Stimulated activated CD4-positive, alpha-beta T cell treated with anti-CD3 and anti-CD28 coated beads, Interleukin-2, amount 100 ng/mL, for 48 hours (primary cell): ENCODE results near the gene NDUFB5.
"Not testable (repeated sequence)": the region's sequence is repeated elsewhere in the genome, so short reads cannot be mapped to it uniquely, and the experiment has no call there.

ENCODE experiments used
- DNase-seq, 2 donors: peaks; one replicate each; pipeline ENCODE4 v3.0.0-alpha.2; 2020

The NDUFB5 gene

DNA sequence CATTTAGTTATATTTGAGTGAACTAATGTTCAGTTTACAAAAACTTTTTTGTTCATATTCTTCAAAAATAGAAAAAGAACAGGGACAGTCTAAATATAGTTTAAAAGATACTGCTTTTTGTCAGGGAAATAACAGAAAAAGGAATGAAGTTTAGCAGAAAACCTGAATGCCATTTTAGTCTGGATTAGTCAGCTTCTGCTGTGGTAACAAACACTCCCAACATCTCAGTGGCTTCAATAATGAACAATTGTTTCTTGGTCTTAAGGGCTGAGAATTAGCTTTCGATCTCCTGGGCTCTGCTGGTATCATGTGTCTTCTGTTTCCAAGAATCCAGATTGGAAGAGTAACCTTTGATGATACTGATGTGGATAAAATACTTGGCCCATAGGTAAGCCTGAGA lies 35.9 kb downstream of the NDUFB5 start:
- no peak for DNase-seq

DNA sequence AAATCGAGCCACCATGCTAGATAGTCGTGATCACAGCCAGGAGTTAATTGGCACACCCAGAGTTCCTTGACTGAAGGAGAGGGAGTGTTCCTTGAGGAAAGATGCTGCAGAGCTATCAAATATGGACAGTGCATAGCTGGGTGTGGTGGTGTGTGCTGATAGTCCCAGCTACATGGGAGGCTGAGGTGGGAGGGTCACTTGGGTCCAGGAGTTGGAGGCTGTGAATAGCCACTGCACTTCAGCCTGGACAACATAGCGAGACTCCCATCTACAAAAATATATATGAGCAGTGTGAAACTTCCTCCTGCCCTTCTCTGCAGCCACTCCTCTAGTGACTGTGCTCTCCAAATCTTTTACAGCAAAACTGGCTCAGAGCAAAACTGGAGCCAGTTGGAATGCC lies 38.3 kb downstream of the NDUFB5 start:
- DNase-seq, result no peak

DNA sequence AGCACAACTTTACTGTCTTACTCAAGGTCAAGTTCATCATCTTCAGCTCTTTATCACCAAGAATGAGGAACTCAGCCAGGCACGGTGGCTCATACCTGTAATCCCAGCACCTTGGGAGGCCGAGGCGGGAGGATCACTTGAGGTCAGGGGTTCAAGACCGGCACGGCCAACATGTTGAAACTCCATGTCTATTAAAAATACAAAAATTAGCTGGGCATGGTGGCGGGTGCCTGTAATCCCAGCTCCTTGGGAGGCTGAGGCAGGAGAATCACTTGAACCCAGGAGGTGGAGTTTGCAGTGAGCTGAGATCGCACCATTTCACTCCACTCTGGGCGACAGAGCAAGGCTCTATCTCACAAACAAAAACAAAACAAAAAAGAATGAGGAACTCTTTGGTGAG lies 39.2 kb downstream of the NDUFB5 start:
- DNase-seq, result not testable (repeated sequence)

DNA sequence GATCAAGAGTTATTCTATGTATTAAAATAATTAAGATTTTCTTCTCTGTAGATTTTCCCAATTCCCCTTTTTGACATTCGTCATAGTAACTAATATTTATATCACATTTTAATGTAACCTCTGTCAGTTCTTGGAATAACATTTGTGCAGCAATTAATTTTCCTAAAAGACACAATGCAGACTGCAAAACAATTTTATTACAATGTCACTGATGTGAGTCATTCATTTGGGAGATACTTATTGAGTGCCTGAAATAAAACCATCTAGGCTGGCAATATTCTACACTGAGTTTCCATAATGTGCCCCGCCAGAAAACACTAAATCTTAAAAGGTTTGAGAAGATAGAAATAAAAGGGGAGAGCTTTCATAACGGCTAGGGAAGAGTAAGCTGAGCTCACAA lies 41.6 kb downstream of the NDUFB5 start:
- DNase-seq, result no peak

DNA sequence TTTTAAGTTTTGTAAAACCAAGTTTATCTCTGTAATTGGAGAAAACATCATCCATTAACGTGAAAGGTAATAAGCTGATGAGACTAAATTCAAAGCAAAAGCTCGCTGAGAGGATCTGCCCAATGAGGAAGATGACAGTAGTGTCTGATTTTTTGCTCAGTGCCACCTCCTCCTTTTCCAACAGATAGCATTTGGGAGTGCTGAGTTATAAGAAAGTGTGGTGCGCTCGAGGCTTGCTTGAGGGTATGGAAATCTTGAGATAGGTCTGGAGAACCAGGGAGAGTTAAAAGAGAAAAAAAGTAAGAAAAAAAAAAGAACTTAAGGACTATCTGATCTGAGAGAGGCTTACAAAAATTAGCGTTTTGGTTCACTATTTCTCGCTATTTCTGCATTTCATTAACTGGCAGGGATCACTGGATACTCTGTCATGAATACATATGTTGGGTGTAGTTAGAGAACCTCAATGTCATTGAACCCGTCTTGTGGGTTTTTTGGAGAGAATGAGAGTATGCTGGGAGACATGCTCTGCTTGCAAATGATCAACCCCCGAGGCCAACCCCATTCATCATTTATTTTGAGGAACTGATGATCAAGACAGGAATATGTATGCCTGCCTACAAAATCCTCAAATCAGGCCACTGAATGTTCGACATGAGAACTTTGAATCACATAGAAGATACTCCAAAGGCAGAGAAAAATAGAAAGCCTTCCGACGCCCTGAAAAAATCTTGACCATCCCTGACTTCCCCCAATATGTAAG lies 47.3 kb downstream of the NDUFB5 start:
- no peak for DNase-seq

DNA sequence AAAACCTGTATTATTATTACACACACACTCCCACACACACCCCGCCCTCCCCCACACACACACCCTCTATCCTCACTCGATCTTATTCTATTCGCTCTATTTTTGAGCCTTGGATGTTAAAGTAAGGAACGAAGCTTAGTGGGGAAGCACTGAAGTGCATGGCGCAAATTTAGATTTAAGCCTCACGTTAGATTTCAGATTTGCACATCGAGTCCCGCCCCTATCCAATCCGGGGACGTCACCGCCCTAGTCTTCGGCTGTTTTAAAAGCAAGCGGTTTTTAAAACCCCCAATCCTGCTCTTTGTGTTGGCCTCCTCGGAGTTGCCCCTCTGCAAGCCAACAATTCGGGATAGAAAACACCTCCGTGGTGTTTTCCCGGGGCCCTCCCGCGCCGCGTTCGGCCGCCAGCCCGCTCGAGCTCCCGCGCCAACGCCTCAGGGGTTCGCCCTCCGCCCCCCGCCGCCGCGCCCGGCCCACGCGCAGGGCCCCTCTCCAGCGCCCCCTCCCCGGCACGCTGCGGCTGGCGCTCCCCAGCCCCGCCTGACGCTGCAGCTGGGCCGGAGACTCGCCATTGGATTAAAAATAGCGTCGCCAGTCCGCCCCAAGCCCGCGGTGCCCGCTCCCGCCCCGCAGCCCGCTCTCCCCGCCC lies 48.0 kb downstream of the NDUFB5 start, which contains the start of gene USP13:
Gene USP13, plus strand, starts transcription at position 594 of the 649 bp plus-strand sequence. CDS start 186 bp downstream, outside the sequence.
- DNase-seq, result peak; percentile 30 to 31

DNA sequence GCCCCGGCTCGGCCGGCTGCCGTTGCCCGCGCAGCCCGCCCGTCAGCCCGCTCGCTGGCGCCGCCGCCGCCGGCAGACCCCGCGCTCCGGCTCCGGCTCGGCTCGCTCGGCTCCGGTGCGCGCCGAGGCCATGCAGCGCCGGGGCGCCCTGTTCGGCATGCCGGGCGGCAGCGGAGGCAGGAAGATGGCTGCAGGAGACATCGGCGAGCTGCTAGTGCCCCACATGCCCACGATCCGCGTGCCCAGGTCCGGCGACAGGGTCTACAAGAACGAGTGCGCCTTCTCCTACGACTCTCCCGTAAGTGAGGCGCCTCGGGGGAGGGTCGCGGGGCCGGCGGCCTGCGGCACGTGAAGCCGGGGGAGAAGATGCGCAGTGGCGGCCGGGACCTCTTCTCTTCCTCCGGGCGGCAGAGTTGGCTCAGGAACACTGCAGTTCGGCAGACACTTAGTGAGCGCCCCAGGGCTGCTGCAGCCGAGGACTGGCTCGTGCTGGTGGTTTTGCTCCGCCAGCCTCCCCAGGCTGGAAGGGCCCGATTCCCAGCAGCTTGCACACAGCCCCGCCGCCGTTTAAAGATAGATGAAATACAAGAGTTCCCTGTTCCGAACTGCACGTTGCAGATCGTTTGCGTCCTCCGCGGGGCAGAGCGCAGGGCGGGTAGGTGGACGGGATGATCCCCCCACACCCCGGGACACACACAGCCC lies 48.7 kb downstream of the NDUFB5 start:
- DNase-seq, result peak; percentile 39 to 50

DNA sequence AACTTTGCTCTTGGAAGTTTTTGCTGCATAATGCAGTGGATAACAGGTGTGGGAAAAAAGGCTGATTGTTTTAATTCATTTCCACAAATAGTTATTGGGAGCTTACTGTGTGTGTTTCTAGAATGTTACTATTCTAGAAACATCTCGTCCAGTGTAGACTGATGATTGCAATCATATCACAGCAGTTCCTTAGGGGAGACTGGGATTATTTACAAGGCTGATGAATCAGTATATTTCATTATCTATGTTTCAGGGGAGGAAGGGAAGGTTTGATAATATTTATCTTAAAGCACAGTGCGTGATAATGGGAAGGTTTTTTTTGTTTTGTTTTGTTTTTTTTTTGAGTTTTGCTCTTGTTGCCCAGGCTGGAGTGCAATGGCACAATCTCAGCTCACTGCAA lies 50.6 kb downstream of the NDUFB5 start:
- DNase-seq, result no peak

DNA sequence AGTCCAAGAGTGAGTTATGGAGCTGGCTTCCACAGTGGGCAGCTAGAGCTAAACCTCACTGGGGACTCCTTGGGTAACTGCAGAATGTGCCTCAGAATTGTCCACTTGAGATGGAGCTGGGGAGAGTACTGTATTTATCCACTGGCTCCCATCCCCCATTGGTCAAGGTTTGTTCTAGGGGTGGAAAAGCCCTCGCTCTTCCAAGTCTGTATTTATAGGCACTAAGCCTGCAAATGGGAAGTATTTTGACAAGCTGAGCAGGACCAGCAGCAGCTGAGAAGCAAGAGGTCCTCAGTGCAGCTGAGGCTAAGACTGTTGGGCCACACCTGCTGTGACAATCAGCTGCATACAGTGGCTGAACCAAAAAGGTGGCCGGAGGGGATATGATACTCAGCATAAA lies 54.0 kb downstream of the NDUFB5 start:
- DNase-seq, result no peak

DNA sequence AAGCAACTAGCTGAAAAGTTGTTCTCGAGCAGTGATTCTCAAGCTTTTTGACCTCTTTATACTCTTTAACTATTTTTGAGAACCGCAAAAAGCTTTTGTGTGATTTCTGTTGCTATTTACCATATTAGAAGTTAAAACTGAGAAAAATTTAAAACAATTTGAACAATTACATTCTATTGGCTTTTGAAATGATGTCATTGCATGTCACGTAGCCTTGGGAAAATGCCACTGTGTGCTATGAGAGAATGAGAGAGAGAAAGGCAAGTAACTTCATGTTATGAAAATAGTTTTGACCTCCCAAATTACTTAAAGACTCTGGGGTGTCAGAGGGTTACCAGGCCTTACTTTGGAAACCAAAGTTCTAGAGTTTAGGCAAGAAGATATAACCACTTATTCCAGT lies 56.3 kb downstream of the NDUFB5 start:
- DNase-seq, result no peak

DNA sequence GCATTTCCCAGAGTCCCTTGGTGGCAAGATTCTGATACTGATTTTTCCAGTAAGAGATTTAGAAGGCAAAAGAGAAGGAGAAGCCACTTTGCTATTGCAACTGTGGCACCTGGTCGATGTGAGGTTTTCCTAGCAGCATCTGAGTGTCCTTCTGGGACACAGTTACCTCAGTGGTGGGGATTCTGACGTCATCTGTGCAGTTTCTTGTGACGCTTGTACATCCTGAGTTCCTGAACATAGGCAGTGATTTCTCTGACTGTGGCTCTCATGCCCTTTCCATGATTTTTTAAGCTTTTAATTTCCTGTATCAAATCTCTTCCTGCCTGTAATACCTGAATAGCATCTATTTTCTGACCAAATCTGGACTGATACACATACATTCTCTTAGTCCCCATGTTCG lies 57.2 kb downstream of the NDUFB5 start:
- DNase-seq, result no peak

DNA sequence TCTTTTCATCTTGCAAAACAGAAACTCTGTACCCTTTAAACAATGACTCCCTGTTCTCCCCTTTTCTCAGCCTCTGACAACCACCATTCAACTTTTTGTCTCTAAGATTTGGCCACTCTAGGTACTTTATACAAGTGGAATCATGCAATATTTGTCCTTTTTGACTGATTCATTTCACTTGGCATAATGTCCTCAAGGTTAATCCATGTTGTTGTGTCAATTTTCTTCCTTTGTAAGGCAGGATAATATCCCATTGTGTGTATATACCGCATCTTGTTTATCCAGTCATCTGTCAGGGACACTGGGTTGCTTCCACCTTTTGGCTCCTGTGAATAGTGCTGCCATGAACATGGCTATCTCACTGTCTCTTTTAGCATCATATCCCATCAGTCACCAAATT lies 58.5 kb downstream of the NDUFB5 start:
- DNase-seq, result no peak

DNA sequence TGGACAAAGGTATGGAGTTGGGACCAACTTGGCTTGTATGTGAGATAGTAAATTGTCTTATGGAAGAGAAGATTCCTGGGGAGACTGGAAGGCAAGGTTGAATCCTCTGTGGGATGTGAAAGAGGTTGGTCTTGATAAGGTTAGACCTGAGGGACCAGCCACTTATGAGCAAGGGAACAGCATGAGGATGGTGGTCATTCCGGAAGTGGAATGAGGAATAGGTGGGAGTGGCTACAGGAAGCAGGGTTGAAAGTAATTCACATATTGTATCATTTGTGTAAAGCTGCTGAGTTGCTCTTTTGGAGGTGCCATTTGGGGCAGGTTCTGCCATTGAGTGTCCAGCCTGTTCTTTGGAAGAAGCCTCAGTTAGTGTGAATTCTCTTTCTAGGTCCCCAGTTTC lies 61.4 kb downstream of the NDUFB5 start:
- DNase-seq, result no peak

DNA sequence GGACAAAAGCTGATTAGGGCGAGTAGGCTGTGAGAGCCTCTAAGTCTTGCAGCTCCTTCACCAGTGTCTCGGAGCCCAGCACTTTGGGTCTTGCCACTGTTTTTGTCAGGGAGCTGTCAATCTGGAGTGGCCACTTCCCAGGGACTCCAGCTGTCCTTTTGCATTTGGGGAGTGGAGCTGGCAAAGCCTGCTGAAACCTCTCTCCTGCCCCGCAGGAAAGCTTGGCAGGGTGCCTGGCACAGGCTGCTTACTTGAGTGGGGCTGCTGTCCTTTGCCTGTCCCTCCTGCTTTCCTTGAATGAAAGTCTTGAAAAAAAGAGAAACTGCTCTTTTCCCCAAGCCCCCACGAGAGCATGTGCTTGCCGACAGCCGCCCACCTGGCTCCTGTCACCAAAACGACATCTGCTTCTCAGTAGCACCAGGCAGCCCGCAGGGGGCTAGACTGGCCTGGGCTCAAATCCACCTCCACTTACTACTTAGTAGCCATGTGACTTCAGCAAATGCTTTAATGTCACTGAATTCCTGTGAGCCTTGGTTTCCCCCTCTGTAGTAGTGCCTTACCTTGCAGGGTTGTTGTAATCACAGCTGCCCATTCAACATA lies 61.9 kb downstream of the NDUFB5 start:
- no peak for DNase-seq

DNA sequence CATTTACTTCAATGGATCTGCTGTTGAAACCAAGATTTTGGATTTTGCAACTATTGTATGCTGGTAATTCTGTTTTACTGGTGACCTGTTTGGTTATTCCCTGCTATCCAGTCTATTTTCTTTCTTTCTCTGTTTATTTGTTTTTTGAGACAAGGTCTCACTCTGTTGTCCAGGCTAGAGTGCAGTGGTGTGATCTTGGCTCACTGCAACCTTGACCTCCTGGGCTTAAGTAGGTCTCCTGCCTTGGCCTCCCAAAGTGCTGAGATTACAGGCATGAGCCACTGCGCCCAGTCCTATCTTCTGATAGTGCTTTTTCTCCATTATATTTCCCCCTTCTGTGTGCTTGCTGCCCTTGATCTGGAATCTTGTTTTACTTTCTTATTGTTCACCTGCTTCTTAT lies 63.8 kb downstream of the NDUFB5 start:
- DNase-seq, result no peak

DNA sequence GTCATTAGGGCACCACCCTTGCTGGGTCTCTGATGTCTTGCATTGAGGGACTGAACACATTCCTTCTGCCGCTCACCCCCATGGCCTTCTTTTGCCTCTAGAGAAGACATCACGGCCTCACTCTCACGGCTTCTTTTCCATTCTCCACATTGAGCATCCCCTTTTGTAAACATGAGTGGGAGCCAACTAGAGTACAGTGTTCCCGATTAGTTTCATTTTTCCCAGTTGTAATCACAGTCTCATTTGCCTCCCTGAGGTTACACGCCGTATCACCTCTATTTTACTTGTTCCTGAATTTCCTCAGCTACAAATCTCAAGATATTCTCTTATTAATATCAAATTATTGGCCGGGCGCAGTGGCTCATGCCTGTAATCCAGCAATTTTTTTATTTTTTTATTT lies 65.7 kb downstream of the NDUFB5 start:
- no peak for DNase-seq

DNA sequence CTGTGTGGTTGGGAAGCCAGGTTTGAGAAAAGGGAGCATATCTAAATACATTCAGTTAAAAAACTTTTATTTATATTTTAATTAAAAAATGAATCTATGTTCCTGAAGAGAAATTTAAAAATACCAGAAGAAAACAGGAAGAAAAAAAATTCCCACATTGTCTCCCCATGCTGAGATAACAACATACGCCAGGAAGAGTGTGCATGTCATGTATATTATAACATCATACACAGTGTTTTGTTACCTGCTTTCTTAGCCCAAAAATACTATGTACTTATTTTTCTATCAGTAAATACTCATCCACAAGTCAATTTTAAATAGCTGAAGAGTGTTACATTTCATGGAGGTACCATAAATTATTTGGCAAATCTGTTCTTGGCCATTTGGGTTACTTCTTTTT lies 66.7 kb downstream of the NDUFB5 start:
- DNase-seq, result no peak

DNA sequence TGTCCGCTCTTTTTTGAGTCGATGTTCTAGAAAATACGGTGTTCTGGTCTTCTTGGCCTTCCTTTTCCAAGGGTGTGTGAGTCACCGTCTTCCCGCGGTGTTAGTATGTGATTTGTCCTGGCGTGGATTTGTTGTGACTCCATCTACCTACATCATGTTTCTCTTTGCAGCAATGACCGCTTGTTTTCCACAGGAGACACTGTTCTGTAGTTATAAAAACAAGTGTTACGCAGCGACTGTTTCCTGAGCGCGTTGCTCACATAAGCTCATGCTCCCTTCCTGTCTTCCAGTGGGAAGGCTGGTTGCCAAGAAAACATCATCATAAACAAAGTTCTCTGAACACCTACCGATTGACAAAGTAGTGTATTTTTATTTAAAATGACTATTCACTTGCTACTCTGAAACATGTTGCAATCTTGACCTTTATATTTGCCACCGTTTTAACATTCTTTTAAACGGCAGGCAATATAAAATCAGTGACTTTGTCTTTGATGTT lies 67.2 kb downstream of the NDUFB5 start:
- no peak for DNase-seq

DNA sequence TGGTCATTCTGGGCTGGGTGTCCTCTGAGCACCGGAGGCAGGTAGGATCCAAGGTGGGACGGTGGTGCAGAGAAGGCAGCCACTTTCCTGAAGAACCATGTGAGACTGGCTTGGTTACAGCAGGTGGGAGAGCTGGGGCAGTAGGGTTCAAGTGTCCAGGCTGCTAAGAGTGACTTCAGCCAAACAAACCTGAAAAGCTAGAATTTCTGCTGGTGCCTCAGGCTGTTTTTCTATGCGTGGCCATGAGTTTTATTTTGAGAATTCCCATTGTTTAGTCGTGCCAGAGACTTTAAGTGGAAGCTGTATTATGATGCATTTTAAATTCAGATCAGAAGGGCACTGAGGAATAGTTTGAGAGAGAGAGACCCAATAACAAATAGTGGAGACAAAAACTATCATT lies 68.3 kb downstream of the NDUFB5 start:
- no peak for DNase-seq

DNA sequence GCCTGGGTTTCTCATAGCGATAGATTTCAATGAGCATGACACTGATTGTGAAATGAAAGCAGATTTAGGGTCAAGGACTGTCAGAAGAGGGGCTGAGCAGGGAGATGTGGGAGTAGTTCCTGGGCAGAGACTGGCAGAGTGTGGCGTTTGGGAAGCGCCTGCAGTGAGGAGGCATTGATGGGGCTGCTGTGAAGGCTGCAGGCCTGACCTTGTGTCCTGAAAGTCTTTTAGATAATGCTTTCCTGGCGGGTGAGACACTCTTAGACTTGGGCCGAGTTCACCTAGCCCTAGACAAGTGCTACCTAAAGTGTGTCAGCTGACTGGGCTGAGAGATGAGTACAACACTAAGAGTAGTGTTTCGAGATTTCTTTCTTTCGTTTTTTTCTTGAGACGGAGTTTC lies 68.9 kb downstream of the NDUFB5 start:
- no peak for DNase-seq

DNA sequence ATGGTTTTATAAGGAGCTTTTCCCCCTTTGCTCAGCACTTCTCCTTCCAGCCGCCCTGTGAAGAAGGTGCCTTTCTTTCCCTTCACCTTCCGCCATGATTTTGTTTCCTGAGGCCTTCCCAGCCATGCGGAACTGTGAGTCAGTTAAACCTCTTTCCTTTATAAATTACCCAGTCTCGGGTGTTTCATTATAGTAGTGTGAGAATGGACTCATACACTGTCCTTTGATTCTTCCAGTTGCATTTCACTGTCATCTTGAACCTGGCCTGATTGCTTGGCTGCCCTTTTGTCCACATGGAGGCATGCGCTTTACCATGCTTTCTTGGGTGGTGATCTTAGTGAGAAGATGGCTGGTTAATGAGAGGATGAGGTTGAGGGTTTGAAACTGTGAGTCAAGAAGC lies 71.5 kb downstream of the NDUFB5 start:
- DNase-seq, result no peak
